HepG2 (cell line): ENCODE results near the gene ANKRD65.

Source experiments
- KAT7 ChIP-seq: IDR thresholded peaks from 2 replicates; pipeline ENCODE4 v1.6.1; 2018; ENCODE audit warnings: borderline replicate concordance, missing compliant biosample characterization
- POLR2AphosphoS5 ChIP-seq: IDR thresholded peaks from 2 replicates; pipeline ENCODE4 v1.6.1; 2012; ENCODE audit warnings: low read depth, low read length
- RNF2 ChIP-seq: fragments of 450-650 bp; conservative IDR thresholded peaks from 2 replicates; pipeline ENCODE4 v1.6.1; 2016; ENCODE audit warnings: low read depth
- RXRA ChIP-seq: sonication (generic); formaldehyde crosslinking; IDR thresholded peaks from 2 replicates; pipeline ENCODE4 v1.5.1; 2020; ENCODE audit warnings: missing genetic modification reagents
- SP2 ChIP-seq: sonication (generic); formaldehyde crosslinking; IDR thresholded peaks from 2 replicates; pipeline ENCODE4 v1.5.1; 2020; ENCODE audit warnings: mild to moderate bottlenecking, missing genetic modification reagents
- ZNF570 ChIP-seq: sonication (generic); formaldehyde crosslinking; IDR thresholded peaks from 2 replicates; pipeline ENCODE4 v1.4.0; 2020; ENCODE audit warnings: mild to moderate bottlenecking, missing genetic modification reagents, borderline replicate concordance
- ZNF577 ChIP-seq: sonication (generic); formaldehyde crosslinking; IDR thresholded peaks from 2 replicates; pipeline ENCODE4 v1.4.0; 2020; ENCODE audit warnings: mild to moderate bottlenecking, low read depth, missing genetic modification reagents, borderline replicate concordance
- ZNF766 ChIP-seq: sonication (generic); formaldehyde crosslinking; IDR thresholded peaks from 2 replicates; pipeline ENCODE4 v1.5.0; 2020; ENCODE audit warnings: missing genetic modification reagents, borderline replicate concordance
- TF ChIP-seq, protein P1 (sequence below): sonication (generic); formaldehyde crosslinking; IDR thresholded peaks from 2 replicates; pipeline ENCODE4 v1.4.0; 2020; ENCODE audit warnings: mild to moderate bottlenecking, low read depth, missing genetic modification reagents

DNA sequence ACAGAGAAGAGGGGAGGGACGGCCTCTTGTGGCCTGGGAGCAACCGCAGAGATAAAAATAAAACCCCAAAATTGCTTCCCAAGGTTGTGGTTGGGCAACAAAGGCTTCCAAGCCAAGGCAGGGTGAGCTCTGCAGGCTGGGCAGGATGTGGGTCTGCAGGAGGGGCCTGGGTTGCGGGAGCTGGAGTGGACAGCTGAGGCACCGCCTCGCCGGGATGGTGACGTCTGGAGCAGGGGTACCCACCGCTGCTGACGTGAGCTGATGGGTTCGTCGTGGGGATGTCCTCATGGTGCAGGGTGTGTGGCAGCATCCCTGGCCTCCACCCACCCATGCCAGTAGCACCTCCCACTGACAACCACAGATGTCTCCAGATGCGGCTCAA, 49.7 kb downstream of the ANKRD65 start:
- TF ChIP-seq, protein P1, sequence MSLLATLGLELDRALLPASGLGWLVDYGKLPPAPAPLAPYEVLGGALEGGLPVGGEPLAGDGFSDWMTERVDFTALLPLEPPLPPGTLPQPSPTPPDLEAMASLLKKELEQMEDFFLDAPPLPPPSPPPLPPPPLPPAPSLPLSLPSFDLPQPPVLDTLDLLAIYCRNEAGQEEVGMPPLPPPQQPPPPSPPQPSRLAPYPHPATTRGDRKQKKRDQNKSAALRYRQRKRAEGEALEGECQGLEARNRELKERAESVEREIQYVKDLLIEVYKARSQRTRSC (CRISPR knock-in tag): no peak
- TF ChIP-seq POLR2AphosphoS5: no peak
- no peak for TF ChIP-seq RNF2
- TF ChIP-seq ZNF766 (CRISPR knock-in tag): no peak
- no peak for TF ChIP-seq ZNF577
- no peak for TF ChIP-seq SP2 (CRISPR knock-in tag)
- TF ChIP-seq ZNF570 (CRISPR knock-in tag): no peak
- TF ChIP-seq RXRA (CRISPR knock-in tag): no peak
- no peak for TF ChIP-seq KAT7
